ENCODE data around the gene MOXD1. TPM values are rescaled to one million over a fixed set of nuclear protein-coding genes. Genes with fewer than 3 reads are reported as not detected.
"Not testable (repeated sequence)": the region's sequence is repeated elsewhere in the genome, so short reads cannot be mapped to it uniquely, and the experiment has no call there.

MOXD1 gene
- total RNA-seq, 1 experiment from 2014 or later: 5.0 TPM

- no peak for TF ChIP-seq CTCF (conservative IDR thresholded peaks at IDR 0.05; ENCODE audit: low read depth, low read length)
- TF ChIP-seq EZH2 (IDR thresholded peaks at IDR 0.05; ENCODE audit: low read length, unreplicated experiment): no peak
- TF ChIP-seq EZH2phosphoT487 (IDR thresholded peaks at IDR 0.05; ENCODE audit: borderline replicate concordance, low read length): no peak
- CTCF ChIA-PET: no interaction called here
Measured at GRCh38 chr6:132314432-132314831, 86.8 kb downstream of the MOXD1 start.

GRCh38 chr6:132310921-132311320, 90.4 kb downstream of the MOXD1 start:
- no peak for DNase-seq
- no peaks in the 10 kb centered on the region for H4K20me1 ChIP-seq (ENCODE audit: low read length)
- no peak overlapping the region for H3K9ac ChIP-seq (ENCODE audit: low read length)
- no peak overlapping the region for H3K27ac ChIP-seq (ENCODE audit: low read length)
- intact Hi-C loops (cut with micrococcal nuclease): no loop called here
- ChIA-PET CTCF (no interaction called here), POLR2A (ENCODE audit: unreplicated experiment) (no interaction called here)
- H3K4me3 ChIP-seq (ENCODE audit: low read length): no peak overlapping the region
- no TSS peak for BruUV-seq (replicated peaks)
- no peaks in the 10 kb centered on the region for H3F3A ChIP-seq (ENCODE audit: low read length, unreplicated experiment)
- no peak overlapping the region for H2AFZ ChIP-seq (ENCODE audit: low read length)
- TF ChIP-seq EZH2phosphoT487 (IDR thresholded peaks at IDR 0.05; ENCODE audit: borderline replicate concordance, low read length) (no peak), CTCF (conservative IDR thresholded peaks at IDR 0.05; ENCODE audit: low read depth, low read length) (no peak), EZH2 (IDR thresholded peaks at IDR 0.05; ENCODE audit: low read length, unreplicated experiment) (no peak)
- H3K4me2 ChIP-seq (ENCODE audit: low read length): no peak overlapping the region
- ATAC-seq: no peak
- H3K36me3 ChIP-seq (ENCODE audit: low read depth, low read length): no peaks in the 10 kb centered on the region
- H3K9me2 ChIP-seq (replicated peaks; ENCODE audit: low read length): no peaks in the 10 kb centered on the region
- H3K79me2 ChIP-seq (ENCODE audit: low read length): no peaks in the 10 kb centered on the region
- no peaks in the 10 kb centered on the region for H3K4me1 ChIP-seq (ENCODE audit: insufficient read depth, low read length)
- H3K9me3 ChIP-seq (ENCODE audit: low read length): no peaks in the 10 kb centered on the region
- no peaks in the 10 kb centered on the region for H3K27me3 ChIP-seq (ENCODE audit: low read length)

More at GRCh38 chr6:132314432-132314831, 86.8 kb downstream of the MOXD1 start:
- Histone ChIP-seq H2AFZ (ENCODE audit: low read length) (no peak overlapping the region), H3K9me2 (replicated peaks; ENCODE audit: low read length) (no peaks in the 10 kb centered on the region), H3K4me3 (ENCODE audit: low read length) (no peak overlapping the region), H3F3A (ENCODE audit: low read length, unreplicated experiment) (no peaks in the 10 kb centered on the region), H4K20me1 (ENCODE audit: low read length) (no peaks in the 10 kb centered on the region), H3K36me3 (ENCODE audit: low read depth, low read length) (peaks cover 7% of the 10 kb centered on the region; the same call in 1 of the 2 replicates), H3K4me2 (ENCODE audit: low read length) (no peak overlapping the region), H3K79me2 (ENCODE audit: low read length) (no peaks in the 10 kb centered on the region), H3K27me3 (ENCODE audit: low read length) (no peaks in the 10 kb centered on the region), H3K4me1 (ENCODE audit: insufficient read depth, low read length) (no peaks in the 10 kb centered on the region), H3K9me3 (ENCODE audit: low read length) (no peaks in the 10 kb centered on the region; the same call in 1 of the 2 replicates), H3K9ac (ENCODE audit: low read length) (no peak overlapping the region), H3K27ac (ENCODE audit: low read length) (no peak overlapping the region)
- no peak for ATAC-seq
- DNase-seq: no peak
- POLR2A ChIA-PET (ENCODE audit: unreplicated experiment): no interaction called here
- intact Hi-C loops (cut with micrococcal nuclease): no loop called here
- no TSS peak for BruUV-seq (replicated peaks)

GRCh38 chr6:132310151-132310550, 91.1 kb downstream of the MOXD1 start:
- CTCF ChIA-PET; POLR2A ChIA-PET (ENCODE audit: unreplicated experiment); H3K4me1 ChIP-seq (ENCODE audit: insufficient read depth, low read length); H3K27ac ChIP-seq (ENCODE audit: low read length); BruUV-seq (replicated peaks); H2AFZ ChIP-seq (ENCODE audit: low read length); H3F3A ChIP-seq (ENCODE audit: low read length, unreplicated experiment); ATAC-seq; H3K4me2 ChIP-seq (ENCODE audit: low read length); H3K9ac ChIP-seq (ENCODE audit: low read length); H3K9me2 ChIP-seq (replicated peaks; ENCODE audit: low read length); H3K4me3 ChIP-seq (ENCODE audit: low read length); H3K9me3 ChIP-seq (ENCODE audit: low read length); H4K20me1 ChIP-seq (ENCODE audit: low read length); H3K27me3 ChIP-seq (ENCODE audit: low read length); H3K36me3 ChIP-seq (ENCODE audit: low read depth, low read length); intact Hi-C loops (cut with micrococcal nuclease); DNase-seq; H3K79me2 ChIP-seq (ENCODE audit: low read length): not testable (repeated sequence)

Data from PC-3 (cell line).